Activated CD4-positive, CD25-positive, alpha-beta regulatory T cell (primary cell): ENCODE measurements around the gene ZBTB44.
"Not testable (repeated sequence)": the region's sequence is repeated elsewhere in the genome, so short reads cannot be mapped to it uniquely, and the experiment has no call there.

Experiments
- DNase-seq, 4 experiments: peaks; one replicate each; lab custom pipeline; 2025; lab: John Stamatoyannopoulos, UW

Gene ZBTB44

DNA sequence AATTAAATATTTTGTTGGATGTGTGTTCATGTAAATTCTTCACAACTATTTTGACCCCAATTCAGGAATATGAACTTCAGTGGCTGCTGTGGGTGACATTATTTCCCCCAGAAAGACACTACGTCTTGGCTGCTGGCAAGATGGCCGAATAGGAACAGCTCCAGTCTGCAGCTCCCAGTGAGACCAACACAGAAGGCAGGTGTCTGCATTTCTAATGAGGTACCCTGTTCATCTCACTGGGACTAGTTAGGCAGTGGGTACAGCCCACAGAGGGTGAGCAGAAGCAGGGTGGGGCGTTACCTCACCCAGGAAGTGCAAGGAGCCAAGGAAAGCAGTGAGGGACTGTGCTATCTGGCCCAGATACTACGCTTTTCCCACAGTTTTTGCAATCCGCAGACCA, 65.3 kb downstream of the ZBTB44 start:
- DNase-seq = no peak

DNA sequence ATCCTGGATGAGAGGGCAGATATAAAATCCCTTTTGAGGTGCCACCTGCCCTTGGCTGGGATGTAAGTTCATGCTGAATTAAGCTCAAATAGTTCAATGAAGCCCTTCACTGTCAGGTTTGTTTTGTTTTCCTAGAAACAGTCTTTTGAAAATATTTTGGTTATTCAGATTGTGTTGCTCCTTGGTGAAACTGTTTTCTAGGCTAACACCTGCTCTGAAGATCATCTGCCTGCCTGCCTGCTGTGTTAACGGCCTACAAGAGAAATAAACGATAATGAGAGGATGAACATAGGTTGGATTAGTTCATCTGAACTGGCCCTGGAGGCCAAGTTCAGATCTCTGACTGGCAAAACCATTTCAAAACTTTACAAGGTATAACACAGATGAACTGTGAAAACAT, 67.4 kb downstream of the ZBTB44 start:
- no peak for DNase-seq

DNA sequence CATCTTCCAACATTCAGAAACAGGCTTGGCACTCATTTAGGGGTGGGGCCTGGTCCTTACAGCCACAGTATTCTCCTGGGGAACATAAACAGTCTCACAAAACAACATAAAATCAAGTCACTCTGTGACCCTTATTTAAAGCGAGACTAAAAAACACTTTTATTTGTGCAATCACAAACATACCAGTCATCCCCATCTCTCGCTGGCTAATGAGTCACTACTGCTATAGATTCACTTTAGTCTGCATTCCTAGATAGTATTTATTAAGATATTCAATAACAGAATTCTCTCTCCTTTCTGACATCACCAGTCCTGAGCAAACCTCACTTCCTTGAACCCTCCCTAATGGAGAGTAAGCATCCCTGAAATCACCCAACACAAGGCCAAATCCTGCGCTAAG, 68.0 kb downstream of the ZBTB44 start:
- DNase-seq = no peak

DNA sequence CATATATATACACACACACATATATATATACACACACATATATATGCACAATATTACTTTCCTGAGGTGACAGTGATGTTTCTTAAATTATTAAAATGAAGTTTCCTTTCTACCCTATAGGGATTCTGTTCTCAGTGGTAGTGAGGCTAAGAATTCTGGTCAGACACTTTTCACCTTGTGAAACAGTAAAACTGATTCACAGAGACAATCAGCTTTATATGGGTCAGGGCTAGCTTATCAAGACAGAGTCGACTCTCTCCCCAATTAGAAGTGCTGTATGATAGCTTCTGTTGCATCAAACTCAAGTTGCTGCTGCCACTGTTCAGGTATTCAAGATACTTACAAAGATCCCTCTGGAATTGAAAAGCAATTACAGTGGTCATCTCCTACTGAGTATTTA, 68.4 kb downstream of the ZBTB44 start:
- DNase-seq = no peak

DNA sequence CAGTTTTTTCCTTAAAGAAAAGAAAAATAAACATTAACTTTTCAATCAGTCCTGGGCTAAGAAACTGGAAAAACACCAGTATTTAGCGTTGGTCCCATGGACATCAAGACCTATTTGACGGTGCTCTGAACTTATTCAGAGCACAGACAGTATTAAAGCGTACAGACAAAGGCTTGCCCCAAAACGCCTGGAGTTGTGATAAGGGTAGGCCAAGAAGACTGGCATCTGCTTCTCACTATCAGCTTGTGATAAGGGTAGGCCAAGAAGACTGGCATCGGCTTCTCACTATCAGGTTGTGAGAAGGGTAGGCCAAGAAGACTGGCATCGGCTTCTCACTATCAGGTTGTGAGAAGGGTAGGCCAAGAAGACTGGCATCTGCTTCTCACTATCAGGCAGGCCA, 69.3 kb downstream of the ZBTB44 start:
- not testable (repeated sequence) for DNase-seq

DNA sequence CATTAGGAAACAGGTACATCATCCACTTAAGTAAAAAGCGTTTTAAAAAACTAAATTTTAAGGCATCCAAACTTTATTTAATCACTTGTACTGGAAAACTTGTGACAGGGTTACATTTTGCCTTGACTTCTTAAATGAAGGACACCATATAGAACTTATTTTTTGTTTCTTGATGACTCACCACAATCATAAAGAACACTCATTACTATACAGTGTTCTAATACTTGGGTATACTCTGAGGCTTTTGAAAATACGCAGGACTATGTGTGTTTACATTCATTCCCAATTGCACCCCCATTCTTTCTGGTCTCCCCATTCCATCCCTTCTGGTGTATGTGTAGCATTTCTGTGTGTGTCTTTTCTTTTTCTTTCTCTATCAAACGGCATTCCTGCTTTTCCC, 69.9 kb downstream of the ZBTB44 start:
- no peak for DNase-seq

DNA sequence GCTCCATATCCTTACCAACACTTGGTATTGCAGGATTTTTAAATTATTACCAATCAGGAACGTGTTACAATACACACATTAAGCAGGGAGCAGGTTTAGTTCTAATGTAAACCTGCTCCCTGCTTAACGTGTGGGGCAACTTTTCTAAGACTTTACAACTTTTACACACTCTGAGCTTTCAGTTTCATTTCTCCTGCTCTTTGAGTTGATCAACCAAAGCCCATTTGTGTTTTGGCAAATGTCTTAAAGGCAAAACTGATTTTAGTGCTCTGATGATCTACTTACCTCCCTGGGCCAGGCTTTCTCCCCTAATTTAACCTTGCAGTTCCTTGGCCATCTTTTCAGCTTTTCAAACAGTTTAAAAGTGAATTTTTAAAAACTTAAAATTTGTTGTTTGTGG, 70.9 kb downstream of the ZBTB44 start:
- DNase-seq = no peak

DNA sequence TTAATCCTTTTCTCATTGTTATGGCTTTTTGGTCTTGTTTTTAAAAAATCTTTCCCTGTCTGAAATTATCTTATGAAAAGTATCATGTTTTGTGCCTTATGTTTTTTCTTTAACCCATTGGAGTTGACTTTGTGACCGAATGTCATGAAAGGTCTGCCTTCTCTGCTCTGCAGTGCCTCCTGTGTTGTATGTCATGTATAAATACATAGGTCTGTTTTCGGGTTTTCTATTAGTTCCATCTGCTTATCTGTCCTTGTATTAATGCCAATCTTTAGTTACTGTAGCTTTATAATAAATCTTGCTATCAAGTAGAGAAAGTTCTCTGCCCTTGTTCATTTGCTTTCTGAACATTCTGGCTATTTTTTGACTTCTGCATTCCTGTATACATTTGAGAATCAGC, 73.0 kb downstream of the ZBTB44 start:
- DNase-seq = no peak

DNA sequence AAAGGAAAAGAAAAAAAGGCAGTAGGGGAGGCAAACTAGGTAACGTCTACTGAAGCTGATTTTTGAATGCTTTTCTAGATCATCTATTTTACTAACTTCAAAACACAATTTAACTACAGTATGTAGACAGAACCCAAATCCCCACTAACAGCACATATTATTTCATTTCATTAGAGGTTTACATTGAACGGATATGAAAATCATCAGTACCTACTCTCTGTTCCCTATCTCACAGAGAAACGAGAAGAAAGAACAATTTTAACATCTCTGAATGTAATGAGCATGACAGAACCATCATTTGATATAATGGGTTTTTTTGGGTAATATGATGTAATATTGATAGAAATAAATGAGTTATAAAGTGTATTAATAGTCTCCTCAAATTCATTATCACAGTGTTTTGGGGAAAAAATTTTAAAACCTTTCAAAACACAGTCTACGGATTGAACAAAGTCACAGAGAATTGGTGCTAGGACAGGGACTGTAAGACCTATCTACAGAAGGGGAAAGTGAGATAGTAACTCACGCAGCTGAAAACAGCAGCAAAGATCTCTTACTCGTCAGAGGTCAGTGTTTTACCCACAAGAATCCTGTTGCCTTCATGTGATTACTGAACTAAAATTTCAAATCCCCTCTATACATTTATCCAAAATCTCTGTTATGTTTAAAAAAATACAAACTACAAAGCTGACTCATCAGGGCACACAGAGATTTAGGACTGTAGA, 77.3 kb downstream of the ZBTB44 start:
- no peak for DNase-seq

DNA sequence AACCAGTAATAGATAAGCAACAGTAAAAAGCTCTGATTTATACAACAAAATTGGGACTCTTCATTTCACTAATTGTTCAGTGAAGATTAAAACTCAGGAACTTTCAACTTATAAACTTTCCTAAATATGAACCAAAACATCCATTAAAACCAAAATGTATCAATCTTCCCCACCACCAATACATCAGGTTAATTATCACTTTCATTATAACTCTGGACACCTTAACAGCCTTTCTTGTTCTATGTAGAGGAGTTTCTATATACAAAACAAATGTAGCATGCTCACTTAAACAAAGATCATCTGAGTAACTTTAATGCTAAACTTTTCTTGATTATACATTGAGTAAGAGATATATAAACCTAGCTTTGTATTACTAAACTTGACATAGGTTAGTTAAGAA, 80.4 kb downstream of the ZBTB44 start:
- no peak for DNase-seq

DNA sequence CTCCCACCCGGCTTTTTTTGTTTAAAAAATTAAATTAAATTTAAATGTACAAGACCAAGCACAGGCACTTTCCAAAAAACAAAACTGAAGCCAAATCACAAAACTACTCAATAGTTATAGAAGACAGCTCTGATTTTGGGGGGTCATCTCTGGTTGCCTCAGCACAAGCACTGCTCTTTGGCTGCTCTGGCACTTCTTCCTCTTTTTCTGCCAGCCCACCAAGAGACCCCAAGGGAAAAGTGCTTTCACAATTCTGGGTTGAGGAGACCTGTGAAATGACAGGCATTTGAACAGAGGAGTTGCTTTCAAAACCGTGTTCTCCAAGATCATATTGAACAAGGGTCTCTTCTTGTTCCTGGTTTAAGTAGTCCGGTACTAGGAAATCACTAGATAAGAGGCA, 80.8 kb downstream of the ZBTB44 start:
- DNase-seq = not testable (repeated sequence)

DNA sequence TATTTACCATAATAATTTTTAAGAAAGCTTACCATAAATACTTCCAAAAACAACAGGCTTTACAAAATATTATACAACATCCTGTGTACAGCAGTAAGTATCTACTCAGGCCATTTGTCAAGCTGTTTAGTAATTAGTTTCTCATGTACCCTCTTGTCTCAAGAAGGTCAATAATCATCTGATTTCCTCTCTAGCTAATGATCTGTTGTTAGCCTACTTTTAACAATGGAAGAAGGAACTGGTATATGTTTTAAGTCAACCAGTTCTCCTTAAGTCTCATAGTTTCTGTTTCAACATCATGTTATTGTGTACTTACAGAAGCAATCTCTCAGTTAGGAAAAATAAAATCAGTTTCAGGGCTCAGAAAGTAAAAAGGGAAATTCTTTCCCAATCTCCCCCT, 81.2 kb downstream of the ZBTB44 start:
- not testable (repeated sequence) for DNase-seq

DNA sequence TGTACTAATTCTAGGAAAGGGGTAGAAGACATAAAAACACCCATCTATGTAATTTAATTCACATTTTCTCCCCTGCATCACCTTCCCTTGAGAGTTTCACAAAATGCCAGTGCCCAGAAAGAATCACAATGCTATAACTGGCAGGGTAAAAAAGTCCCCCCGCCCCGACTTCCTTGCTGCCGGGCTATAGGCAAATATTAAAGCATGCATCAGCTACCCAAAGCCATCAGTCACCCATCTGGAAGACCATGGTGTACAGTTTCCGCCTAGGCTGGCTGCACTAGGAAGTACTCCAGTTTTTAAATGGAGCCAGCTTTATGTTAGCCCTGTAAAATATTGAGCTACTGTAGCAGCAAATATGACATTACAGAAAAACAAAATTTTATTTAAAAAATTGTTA, 87.3 kb downstream of the ZBTB44 start:
- DNase-seq = no peak

DNA sequence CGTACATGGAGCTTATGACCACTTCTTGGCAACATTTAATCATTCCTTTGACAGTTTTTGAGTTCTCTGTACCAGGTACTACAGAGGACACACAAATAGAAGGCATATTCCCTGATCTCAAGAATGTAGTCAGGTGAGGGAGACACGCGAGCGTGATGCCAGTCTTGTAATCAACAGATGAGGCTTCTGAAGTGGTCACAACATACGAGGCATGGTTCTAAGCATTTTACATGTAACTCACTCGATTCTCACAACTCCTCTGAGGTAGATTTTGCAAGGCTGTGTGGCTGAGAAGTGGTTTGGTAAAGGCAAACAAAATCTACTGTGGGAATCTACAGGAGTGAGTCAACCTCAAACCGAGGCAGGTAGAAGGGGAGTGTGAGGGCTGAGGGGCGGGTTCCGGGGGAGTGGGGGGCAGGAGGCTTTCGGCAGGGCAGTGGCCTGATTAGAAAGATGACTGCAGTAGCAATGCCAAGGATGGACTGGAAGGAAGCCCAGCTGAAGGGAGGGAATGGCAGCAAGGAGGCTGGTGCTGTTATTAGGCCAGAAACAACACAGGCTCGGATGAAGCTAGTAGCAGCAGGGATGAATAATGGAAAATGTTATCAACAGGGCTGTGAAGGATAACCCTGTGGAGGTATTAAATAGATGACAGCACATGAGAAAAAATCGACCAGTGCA, 91.3 kb downstream of the ZBTB44 start:
- no peak for DNase-seq

DNA sequence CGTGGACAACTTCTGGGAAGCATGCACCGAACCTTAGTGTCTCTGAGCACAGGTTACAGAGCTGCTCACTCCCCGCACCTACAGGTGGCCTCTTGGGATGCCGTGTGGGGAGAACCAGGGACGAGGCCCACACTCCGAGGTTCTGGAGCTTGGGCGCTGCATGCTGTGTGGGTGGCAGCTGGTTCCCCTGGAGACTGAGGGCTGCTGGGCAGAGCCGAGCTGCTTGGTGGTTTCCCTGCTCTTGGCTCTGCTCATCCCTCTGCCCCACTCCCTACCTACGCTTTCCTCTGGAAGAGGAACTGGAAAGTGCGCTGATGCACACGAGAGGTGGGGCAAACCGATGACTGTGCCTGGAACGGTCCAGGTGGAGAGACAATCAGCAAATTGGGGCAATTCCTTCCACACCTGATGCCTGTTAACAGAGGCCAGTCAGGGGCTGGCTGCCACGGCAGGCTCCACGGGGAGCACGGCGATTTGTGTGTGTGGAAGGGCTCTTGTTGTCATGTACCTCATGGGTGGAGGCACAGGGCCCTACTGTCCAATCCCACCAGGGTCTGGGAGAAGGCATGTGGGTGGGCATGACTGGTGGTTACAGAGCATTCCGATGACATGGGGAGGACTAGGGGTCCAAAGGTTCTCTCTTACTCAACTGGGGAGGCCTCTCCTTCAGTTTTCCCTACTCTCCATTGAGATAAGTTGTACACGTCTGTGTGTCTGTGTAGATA, 94.2 kb downstream of the ZBTB44 start:
- no peak for DNase-seq

DNA sequence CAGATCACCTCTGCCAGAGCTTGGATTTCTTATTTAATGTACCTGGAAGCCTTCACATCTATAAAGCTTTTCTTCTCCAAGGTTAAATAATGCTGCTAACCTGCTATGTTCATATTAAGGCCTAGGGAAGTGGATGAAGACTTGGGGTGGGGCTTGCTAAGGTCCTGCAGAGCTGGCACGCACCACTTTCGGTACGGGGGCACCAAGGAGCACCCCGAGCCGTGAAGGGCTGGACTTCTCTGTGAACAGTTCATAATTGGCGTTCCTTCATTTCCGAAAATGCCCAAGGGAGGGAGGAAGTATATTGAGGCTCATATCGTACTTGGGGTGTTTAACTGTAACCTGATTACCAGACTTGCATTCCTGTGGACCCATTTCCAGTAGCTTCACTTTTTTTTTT, 95.6 kb downstream of the ZBTB44 start:
- no peak for DNase-seq

DNA sequence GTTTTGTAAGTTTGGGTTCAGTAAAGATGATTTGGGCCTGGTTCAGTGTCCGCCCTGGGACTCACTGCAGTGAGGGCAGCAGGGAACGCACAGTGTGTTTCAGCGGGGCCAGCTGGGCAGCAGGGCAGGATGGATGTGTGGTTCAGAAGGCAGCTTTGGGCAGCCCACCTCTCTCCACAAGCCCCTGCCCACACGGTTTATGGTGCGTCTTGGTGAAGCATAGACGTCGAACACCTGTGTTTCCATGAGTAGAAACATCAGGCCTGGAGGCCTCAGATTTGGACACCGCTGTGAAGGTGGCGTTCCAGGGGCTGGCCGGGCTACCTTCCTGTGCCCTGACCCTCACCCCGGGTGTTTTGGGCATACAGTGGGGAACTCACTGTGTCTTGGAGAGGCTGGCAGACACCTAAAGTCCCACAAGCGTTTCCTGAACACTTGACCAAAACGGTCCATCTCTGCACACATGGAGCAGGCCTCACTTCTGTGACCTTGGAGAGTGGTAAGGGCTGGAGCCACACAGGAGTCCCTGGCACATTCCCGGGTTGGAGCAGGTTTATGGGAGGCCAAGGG, 96.1 kb downstream of the ZBTB44 start:
- DNase-seq = no peak

DNA sequence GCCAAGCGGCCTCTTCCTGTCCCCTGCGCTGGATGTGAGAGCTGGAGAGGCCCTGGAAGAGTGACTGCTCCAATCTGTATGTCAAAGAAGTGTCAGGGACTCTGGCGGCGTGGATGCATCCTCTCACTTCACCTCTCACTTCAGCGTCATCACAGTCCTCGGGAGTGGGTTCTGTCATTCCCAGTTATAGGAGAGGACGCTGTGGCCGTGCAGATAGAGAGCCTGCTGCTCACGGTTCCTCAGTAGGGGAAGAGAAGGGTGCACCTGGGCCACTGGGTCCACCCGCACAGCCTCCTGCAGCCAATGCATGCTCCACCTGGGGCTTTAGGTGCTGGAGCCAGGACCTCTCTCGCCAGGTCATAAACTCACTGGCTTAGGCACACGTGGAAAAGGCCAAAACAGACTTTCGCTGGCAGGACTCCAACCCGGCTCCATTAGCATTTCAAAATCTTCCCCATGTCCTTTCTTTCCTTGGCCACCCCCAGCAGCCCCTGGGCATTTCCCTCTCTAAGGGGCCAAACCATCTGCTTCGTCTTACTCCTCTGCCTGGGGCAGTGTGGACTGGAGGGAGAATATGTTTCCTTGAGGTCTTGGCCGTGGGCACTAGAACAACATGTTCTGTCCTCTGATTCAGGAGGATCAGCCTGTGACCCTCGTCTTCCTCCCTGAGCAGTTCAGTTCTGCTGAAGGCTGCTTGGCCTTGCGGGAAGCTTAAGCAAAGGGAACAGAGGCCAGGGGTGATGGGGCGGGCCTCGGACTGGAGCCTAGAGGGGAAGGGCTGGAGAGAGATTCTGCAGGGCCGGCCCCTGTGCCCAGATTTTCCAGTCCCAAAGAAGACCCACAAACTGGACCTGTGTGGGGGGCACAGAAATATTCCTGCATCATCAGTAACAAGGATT, 97.3 kb downstream of the ZBTB44 start:
- no peak for DNase-seq

DNA sequence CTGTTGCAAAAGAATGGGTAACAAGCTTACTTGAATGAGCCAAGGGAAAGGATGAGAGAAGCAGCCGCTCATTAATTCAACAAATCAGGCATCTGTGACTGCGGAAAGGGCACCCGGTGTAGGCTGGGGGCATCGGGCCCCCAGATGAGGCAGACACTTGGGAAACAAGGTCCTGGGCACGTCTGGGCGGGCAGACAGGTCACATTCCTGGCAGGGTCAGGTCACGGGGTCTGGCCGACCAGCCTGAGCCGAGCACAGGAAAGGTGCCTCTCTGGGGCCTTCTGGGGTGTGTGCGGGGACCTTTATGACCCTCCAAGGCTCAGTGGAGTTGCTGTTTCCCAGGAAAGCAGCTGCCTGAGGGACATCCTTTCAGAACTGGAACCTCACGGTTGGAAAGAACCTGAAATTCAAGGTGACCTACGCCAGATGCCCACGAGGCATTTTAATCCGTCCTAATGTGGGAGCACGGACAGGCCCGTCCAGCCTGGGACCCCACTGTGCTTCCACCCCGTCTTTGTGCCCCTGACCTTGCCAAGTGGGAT, 98.1 kb downstream of the ZBTB44 start:
- no peak for DNase-seq

DNA sequence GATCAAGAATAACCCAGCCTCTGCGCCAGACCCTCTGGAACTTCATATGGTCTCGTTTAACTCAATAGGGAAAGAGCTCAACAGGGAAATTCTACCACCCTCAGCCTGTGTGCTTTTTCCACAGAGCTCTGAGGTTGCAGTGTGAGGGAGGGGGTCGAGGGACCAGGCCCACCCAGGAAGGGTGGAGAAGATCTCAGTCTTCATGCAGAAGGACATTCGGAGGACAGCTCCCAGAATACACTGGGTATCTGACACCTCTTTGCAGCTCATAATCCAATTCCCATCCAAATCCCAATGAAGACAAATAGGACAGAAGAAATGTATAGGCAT, 98.5 kb downstream of the ZBTB44 start:
- DNase-seq = no peak

DNA sequence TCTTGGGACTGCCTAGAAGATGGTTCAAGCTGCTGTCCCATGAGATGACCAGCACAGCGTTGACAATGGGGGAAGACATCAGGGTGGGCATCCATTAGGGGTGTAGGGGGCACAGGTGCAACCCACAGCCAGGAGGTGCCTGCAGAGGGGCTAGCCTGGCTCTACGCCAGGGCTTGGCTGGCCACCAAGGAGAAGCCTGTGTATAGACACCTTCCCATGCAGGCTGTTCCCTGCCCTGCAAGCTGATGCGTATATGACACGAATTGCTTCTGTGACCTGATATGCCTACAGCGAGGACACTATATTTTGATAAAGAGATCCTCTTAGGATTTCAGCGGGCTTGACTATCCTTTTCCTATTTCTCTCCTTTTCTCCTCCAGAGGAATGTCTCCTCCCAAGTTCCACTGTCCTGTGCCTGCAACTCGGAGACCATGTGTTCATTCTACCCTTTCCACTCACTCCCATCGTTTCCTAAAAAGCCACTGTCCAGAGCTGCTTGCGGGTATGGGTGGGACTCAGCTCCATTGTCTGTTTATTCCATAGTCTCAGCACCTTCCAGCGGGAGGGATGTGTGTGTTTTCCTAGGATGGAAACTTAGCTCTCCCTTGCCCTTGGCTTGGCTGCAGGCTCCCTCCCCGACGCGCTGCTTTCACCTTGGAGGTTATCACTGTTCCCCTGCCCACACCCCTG, 99.0 kb downstream of the ZBTB44 start:
- DNase-seq = no peak
